Endometrial microvascular endothelial cells (primary cell): Measurements from ENCODE around the gene S100A2. TPM values are rescaled to one million over a fixed set of nuclear protein-coding genes. Genes with fewer than 3 reads are reported as not detected.

ENCODE experiments used
- in situ Hi-C: cut with HindIII; loops from 2 replicates; pipeline ENCODE4 v1.10.0; 2017; ENCODE audit warnings: low sequenced_read_pairs, low pct_unique_long_range_greater_than_20kb; ENCODE audit errors: inconsistent ontology term
- total RNA-seq: library from RNA; depleted of rRNA; stranded (reverse); fragments of >200 nt; gene quantifications from one replicate; pipeline ENCODE4 v1.2.3, GENCODE V29; 2015; ENCODE audit errors: inconsistent ontology term

S100A2 gene
- 3.5 TPM for total RNA-seq

DNA sequence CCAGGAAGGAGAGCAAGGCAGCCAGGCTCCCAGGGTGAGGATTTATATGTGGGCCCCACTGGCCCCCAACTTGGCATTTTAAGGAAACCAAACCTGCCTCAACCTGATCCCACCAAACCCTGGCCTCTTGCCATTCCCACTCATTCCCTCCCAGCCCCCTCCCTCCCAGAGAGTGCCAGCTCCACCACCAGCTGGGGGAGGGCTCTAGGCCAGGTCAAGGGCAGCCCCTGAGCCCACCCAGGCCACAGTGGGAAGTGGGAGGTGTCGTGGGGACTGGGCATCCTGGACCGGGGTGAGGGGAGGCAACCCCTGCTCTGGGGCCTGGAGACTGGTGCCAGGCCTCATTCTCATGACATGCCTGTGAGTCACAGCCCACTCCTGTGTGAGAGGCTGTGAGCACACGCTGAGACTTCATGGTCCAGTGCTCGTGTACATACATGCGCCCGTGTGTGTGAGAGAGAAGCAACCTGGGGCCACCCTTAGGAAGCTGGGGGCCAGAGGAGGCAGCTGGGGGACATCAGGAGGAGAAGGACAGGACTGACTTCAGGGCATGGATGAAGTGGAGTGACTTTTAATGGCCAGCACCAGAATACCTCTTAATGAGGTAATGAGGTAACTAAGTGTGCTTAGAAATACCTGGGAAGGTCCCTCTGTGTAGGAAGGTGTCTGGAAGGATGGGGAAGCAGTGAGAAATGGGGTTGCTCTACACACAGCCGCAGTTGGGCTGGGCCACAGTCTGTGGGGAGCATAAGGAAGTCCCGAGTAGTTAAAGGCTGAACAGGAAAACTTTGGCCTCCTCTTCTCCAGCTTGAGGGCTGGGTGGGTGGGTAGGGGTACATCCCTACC, at the start of gene S100A2:
Gene S100A2, minus strand, starts transcription at position 316 of the 846 bp plus-strand sequence. CDS start 1,967 bp downstream, outside the sequence.
- in situ Hi-C loops: no loop called here

DNA sequence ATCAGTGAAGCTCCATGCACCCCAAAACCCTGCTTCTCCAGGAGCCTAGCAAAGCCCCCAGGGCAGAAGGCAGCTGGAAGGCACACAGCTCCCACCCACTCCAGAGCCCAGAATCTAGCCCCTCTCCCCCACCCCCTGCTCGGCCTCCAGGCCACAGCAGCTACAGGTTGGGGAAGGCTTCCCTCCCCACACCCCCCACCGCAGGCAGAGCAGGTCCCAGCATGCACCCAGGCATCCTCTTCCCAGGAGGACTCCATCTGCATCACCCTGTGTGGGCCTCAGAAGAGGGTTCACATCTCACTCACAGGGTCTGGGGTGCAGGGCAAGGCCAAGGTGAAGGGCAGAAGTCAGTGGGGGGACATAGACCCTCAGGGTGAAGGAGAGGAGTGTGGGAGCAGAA, 49.8 kb upstream of the S100A2 start:
- in situ Hi-C loops: no loop called here

DNA sequence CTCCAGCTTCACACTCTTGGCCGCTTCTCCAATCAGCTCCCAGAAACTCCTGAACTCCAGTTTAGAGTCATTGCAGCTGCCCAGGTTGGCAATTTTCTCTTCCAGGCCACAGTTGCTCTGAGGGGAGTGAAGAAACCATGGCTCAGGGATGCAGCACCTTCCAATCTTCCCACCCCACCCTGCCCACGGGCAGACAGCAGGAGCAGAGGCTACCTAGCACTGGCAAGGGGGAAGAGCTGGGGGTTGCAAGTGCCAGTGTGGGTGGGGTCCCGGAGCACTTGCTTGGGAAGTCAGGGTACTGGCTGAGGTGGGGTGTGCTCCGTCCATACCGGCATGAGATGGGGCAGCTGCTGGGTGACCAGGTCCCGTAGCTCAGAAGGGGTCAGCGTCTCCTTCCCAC, 49.3 kb upstream of the S100A2 start:
- in situ Hi-C loops: no loop called here

DNA sequence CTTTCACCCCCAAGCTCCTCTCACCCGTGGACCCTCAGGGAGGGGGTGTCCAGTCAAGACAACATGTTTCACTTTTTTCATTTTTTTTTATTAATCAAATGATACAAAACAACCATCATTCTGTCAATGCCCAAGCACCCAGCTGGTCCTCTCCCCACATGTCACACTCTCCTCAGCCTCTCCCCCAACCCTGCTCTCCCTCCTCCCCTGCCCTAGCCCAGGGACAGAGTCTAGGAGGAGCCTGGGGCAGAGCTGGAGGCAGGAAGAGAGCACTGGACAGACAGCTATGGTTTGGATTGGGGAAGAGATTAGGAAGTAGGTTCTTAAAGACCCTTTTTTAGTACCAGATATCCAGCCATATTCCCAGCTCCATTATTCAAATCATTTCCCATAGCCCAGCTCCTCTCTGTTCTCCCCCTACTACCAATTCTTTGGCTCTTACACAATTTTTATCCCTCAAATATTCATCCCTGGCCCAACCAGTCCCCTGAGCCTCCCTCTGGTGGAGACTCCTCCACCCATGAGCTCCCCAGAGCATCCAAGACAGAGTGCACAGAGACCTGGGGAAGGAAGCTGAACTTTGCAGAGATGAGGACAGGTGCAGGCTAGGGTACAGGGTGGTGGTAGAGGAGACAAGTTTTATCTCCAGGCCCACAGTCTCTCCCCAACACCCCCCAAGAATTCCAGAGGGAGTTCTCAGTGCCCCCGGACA, 48.7 kb upstream of the S100A2 start:
- in situ Hi-C loops: no loop called here

DNA sequence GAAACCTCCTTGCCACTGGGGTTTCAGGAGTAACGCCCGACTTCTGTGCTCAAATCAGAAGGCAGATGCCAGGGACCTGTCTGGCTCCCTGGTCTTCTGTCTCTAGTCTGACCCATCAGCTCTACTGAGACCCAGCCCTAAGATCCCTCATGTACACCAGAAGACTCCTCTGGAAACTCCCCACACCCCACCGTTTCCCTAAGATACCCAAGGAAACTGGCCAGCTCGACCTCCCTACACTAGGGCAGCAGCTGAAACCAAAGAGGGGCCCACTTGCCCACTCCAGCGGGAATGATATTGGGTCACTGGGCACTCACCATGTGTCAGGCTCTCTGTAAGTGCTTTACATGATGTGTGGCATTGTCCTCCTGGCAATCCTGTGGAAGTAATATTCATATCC, 47.8 kb upstream of the S100A2 start:
- in situ Hi-C loops: no loop called here

DNA sequence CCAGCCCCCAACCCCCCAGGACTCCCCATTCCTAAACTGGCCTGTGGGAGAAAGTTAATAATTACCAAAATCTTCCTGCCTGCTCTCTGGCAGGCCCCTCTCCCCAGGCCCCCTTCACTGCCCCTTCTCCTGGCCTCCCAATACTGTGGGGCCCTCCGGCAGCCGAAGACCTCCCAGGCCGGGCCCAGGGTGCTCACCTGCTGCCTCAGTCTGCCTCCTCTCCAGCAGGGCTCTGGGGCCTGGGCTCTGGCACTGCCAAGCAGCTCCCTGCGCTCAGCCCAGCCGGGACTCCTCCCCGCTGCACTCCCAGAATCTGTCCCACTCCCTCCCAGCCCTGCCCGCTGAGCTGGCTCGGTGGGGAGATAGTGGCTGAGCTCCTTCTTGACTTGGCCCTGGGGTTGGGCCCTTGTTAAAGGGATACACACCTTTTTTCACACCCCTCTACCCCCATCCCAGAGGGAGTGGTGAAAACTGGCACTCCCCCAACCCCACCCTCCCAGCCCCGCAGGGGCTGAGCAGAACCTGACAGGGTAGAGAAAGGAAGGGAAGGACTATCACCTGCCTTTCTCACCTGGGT, 47.2 kb upstream of the S100A2 start, which contains the start of gene S100A16:
Gene S100A16, minus strand, starts transcription at position 383 of the 577 bp plus-strand sequence. CDS start 4,986 bp downstream, outside the sequence.
- in situ Hi-C loops: no loop called here

DNA sequence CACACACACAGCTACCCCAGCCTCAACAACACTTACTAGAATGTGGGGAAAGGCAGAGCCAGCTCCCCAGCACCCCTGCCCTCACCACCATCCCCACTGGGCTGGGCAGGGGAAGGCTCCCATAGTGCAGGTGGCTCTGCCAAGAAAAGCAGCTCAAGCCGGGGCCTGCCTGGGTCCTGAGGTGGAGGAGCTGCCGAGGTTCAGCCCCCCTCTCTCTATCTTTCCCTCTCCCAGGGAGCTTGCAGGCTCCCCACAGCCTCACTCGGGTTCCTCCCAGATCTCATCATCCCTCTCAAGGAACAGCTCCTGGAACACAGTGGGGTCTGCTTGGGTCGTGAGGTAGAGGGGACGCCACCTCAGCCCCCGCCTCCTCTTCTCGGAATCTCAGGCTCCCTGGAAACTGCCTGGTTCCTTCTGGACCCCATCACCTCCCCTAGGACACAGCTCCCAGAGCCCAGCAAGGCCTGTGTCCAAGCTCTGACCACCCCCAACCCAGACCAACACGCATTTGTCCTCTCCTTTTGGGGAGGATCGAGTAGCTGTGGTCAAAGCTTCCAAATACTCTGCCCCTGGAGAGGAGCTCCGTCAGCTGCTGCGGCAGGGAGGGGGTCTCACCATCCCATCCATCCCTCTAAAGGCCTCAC, 46.6 kb upstream of the S100A2 start:
- in situ Hi-C loops: no loop called here

DNA sequence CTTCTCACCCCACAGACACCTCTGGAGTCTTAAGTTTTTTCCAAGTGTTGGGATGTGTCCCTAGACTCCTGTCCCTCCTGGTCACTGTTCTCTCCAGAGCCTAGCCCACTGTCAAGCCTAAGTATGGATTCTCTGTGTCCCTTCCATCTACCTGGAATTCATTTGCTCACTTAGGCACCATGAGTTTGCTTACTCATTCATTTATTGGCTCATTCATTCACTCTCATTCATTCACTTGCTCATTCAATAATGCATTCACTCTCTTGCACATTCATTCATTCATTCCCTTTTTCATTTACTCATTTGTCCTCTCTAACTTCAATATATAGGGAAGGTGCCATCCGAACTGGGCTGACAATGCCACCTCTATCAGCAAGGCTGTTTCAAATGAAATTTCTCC, 45.7 kb upstream of the S100A2 start:
- in situ Hi-C loops: no loop called here

DNA sequence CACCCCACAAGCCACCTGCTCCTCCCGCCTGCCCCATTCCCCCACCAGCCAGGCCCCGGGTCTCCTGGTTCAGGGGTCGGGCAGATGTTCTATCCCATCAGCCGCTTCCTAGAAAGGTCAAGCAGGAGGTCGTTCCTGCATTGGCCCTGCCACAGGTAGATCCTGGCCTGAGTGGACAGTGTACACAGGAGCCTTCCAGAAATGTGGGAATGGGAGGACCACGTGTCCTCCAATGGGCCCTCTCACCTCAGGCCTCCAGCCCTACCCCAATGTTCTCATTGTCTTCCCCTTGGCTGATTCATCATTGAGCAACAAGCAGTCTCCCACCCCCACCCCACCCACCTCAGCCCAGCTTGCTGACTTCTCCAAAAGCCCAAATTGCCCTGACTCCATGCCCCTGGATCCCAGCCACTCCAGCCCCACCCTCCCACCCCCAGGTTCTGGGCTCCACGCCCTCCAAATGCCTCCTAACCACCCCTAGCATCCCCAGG, 45.2 kb upstream of the S100A2 start:
- in situ Hi-C loops: no loop called here

DNA sequence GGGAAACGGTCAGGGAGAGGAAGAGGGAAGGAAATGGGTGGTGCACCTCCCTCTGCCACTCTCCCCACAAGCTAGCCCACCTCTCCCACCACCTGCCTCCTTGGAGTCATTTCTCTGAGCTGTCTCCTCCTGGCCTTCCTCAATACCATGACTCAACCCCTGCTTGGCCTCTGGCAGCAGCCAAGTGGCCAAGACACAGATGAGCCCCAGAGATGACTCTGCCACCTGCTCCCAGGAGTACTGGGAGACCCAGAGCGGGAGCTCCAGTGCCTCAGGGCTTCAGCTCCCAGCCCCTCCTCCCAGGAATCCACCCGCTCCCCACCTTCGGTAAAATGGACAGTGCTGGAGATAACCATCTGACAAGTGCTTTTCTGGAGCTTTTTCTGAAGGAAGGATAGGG, 44.7 kb upstream of the S100A2 start:
- in situ Hi-C loops: no loop called here

DNA sequence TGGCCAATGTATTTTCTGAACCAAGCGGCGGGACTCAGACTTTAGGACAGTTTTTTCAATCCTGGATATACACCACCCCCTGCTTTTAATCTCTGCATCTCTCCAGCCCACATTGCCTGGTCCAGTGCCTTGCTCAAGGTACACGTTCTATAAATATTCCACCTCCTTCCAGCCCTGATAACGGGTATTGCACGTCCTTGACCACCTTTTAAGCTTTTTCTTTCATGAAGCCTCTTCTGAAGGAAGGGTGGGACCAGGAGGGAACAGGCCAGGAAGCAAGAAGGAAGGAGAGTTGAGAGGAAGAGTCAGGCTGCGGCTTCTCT, 43.9 kb upstream of the S100A2 start:
- in situ Hi-C loops: no loop called here

DNA sequence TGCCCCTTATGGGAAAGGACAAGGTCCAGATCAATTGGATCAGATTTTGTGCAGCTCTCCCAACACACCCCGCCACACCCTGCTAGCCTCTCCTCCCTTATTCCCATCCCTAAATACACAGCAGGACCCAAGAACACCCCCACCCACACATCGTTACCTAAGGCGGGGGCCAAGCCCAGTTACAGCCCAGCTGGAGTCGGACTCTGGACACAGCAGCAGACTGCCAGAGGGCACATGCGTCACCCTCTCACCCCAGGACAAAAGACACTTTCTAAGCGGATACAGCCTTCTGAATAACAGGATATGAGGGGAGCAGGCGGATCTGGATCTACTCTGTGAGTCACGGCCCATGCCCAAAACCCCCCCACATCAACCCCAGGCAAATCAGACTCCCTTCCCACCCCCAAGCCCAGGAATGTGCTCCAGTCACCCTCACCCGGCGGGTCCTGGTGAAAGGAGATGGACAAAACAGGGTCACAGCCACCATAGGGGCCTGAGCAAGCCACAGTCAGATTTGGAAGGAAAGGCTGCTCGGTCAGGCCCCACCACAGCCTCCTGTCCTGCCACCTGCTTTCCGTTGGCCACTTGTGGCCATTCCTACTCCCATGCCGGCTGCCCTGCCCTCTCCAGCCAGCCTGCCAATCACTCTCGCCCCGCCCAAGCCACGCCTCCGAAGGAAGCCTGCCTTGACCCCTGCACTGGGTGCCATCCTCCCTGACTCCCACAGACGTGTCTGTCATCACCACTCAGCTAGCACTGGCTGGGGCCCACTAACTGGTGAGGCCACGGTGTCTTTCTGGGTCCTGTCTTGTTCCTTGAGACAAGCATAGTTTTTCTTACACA, 43.3 kb upstream of the S100A2 start:
- in situ Hi-C loops: no loop called here

DNA sequence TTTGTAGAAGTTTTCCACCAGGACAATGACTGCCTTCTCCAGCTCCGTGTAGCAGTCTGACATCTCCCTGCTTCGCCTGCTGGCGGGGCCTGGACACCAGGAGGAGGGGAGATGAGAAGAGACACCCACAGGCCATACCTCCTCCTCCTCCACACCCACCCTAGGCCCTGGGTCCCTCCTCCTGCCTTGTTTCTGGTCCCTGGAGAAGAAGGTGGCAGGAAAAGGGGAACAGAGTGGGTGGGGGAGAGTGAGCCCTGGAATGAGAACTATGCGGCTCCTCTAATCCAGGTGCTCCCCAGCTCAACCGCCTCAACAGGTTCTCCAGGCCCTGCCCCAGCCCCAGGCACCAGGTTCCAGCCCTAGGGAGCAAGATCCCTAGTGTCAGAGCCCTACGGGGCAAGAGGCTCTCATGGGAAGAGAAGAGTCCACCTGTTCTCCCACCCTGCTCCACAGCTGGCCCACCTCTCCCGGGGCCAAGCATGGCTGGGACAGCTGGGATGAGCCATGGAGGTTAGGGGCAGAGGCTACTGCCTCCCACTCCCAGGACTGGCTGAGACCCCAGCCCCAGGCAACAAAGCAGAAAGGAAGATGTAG, 42.5 kb upstream of the S100A2 start:
- in situ Hi-C loops: no loop called here

DNA sequence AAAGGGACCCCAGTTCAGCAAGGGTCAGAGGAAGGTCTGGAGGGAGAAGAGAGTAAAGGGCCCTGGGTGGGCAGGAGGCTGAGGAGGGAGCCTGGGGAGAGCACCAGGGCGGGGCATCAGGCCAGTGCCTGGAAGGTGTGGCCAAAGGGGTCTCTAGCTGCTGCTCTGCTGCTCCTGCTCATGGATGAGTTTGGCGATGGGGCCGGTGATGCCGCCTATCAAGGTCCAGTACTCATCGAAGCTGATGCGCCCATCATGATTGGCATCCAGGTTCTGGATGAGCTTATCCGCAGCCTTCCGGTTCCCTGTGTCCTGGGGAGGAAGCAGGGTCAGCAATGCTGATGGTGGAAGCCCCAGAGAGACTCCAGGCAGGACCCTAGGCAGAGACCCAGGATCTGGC, 41.7 kb upstream of the S100A2 start:
- in situ Hi-C loops: no loop called here

DNA sequence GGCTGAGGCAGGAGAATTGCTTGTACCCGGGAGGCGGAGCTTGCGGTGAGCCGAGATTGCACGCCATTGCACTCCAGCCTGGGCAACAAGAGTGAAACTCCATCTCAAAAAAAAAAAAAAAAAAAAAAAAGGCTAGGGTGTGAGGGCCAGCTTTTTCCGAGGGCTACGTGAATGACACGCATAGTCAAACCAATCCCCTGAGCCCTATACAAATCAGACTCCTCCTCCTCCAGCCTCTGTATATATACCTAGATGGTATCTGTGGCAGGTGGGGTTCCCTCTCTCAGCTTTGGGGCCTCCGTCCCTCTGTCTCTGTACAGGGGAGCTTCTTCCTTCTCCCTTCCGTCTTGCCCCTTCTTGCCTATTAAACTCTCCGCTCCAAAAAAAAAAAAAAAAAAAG, 40.5 kb upstream of the S100A2 start:
- in situ Hi-C loops: no loop called here

DNA sequence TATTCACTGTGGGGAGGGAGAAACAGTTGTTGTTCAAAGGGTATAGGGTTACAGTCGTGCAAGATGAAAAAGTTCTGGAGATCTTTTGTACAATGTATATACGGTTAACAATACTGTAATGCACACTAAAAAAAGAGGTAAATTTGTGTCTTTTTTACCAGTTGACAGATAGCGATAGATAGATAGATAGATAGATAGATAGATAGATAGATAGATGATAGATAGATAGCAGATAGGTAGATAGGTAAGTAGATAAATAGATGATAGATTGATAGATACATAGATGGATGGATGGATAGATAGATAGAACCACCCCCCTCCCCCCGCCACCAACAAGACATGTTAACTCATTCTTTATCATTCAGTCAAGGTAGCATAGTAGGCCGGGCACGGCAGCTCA, 37.1 kb upstream of the S100A2 start:
- in situ Hi-C loops: no loop called here

DNA sequence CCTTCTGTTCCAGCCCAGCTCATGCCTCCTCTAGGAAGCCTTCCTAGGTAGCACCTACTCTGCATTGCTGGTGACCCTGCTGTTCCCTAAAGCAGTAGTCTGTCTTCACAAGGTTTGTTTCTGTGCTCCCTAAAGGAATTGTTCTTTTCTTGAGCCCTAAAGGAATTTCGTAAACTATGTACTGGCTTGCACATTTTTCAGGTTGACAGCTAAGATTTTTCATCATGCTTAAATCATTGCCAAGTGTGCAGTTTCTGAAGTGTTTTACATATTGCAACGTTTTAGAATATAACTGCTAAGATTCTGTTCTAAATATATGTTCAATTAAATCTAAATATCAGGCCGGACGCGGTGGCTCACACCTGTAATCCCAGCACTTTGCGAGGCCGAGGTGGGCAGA, 34.2 kb upstream of the S100A2 start:
- in situ Hi-C loops: no loop called here
